ACC112 (cell line): ENCODE results near the gene NT5C2.

Experiments
- H2AFZ ChIP-seq: fragments of 200-600 bp; sonication (generic); one replicate; pipeline ENCODE4 v1.6.0; 2017; ENCODE audit warnings: antibody characterized with exemption, low read length; ENCODE audit not compliant: unreplicated experiment
- H3K27ac ChIP-seq: fragments of 200-600 bp; sonication (generic); 2 replicates; pipeline ENCODE4 v1.5.1; 2014; ENCODE audit warnings: low read depth, mild to moderate bottlenecking, antibody characterized with exemption, low read length, moderate library complexity
- H3K27me3 ChIP-seq: fragments of 200-600 bp; sonication (generic); 2 replicates; pipeline ENCODE4 v1.6.1; 2014; ENCODE audit warnings: mild to moderate bottlenecking, antibody characterized with exemption, low read length, moderate library complexity, mixed read lengths; ENCODE audit not compliant: insufficient read depth
- H3K36me3 ChIP-seq: fragments of 200-600 bp; sonication (generic); 2 replicates; pipeline ENCODE4 v1.6.1; 2016; ENCODE audit warnings: mild to moderate bottlenecking, antibody characterized with exemption, low read length, moderate library complexity, mixed read lengths; ENCODE audit not compliant: insufficient read depth
- H3K4me1 ChIP-seq: fragments of 200-600 bp; sonication (generic); one replicate; pipeline ENCODE4 v1.6.1; 2016; ENCODE audit warnings: low read length, mixed read lengths; ENCODE audit not compliant: insufficient read depth, unreplicated experiment, control insufficient read depth
- H3K4me3 ChIP-seq: fragments of 200-600 bp; sonication (generic); 2 replicates; pipeline ENCODE4 v1.5.1; 2014; ENCODE audit warnings: mild to moderate bottlenecking, low read depth, low read length
- H3K79me2 ChIP-seq: fragments of 200-600 bp; sonication (generic); one replicate; pipeline ENCODE4 v1.6.0; 2016; ENCODE audit warnings: low read length; ENCODE audit not compliant: control insufficient read depth, unreplicated experiment, insufficient read depth

NT5C2 gene

DNA sequence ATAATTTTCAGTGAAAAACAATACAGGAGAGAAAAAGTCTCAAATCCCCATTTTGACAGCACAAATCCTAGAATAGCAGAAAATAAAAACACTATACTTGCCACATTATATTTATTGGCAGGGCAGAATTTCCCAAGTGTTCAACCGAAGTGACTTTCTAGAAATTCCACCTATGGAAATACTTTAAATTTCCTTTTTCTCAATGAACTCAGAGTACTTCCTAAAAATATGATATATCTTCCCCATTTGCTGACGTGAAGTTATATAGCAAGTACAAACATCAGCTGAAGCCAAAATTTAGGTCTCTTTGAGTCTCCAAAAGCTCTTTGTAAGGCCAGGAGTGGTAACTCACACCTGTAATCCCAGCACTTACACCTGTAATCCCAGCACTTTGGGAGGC, 83.3 kb downstream of the NT5C2 start:
- Histone ChIP-seq H3K27me3 (no peaks in the 10 kb centered on the region), H3K27ac (no peak overlapping the region), H3K36me3 (peaks cover 10% of the 10 kb centered on the region), H2AFZ (no peak overlapping the region), H3K4me3 (no peak overlapping the region), H3K79me2 (peaks cover 12% of the 10 kb centered on the region), H3K4me1 (peaks cover 18% of the 10 kb centered on the region)

GRCh38 chr10:103106539-103106938, 86.5 kb downstream of the NT5C2 start:
- Histone ChIP-seq H2AFZ (no peak overlapping the region), H3K36me3 (peaks cover 17% of the 10 kb centered on the region), H3K4me1 (peaks cover 7% of the 10 kb centered on the region), H3K4me3 (no peak overlapping the region), H3K27me3 (no peaks in the 10 kb centered on the region), H3K79me2 (peaks cover 7% of the 10 kb centered on the region), H3K27ac (no peak overlapping the region)

GRCh38 chr10:103105462-103105861, 87.6 kb downstream of the NT5C2 start:
- Histone ChIP-seq H3K36me3 (peaks cover 18% of the 10 kb centered on the region), H3K27me3 (no peaks in the 10 kb centered on the region), H3K79me2 (peaks cover 5% of the 10 kb centered on the region), H2AFZ (no peak overlapping the region), H3K4me1 (no peaks in the 10 kb centered on the region), H3K4me3 (no peak overlapping the region), H3K27ac (no peak overlapping the region)

DNA sequence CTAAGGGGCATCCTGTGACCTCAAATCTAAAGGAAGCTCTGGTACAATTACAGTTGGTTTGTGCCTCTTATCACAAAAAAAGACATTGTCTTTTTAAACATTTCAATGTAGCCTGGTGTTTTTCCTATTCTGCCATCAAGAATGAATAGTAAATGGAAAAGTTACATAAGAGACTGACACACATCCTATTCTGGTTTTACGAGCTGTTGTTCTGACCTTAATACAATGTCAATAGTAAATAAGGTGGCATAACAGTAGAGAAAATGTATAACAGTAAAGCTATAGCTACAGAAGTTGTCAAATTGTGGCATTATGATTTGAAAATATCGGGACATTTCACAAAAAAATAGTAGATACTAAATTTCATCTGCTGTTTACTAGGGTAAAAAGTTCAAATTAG, 88.4 kb downstream of the NT5C2 start:
- Histone ChIP-seq H3K27ac (no peak overlapping the region), H3K4me1 (no peaks in the 10 kb centered on the region)

GRCh38 chr10:103103989-103104388, 89.1 kb downstream of the NT5C2 start:
- Histone ChIP-seq H2AFZ (no peak overlapping the region), H3K4me3 (no peak overlapping the region), H3K27me3 (no peaks in the 10 kb centered on the region), H3K27ac (no peak overlapping the region), H3K4me1 (no peaks in the 10 kb centered on the region), H3K79me2 (no peaks in the 10 kb centered on the region), H3K36me3 (peaks cover 28% of the 10 kb centered on the region)

More for the DNA sequence above, 88.4 kb downstream of the NT5C2 start:
- Histone ChIP-seq H3K4me3 (no peak overlapping the region), H3K79me2 (no peaks in the 10 kb centered on the region), H3K36me3 (peaks cover 26% of the 10 kb centered on the region), H3K27me3 (no peaks in the 10 kb centered on the region), H2AFZ (no peak overlapping the region)

DNA sequence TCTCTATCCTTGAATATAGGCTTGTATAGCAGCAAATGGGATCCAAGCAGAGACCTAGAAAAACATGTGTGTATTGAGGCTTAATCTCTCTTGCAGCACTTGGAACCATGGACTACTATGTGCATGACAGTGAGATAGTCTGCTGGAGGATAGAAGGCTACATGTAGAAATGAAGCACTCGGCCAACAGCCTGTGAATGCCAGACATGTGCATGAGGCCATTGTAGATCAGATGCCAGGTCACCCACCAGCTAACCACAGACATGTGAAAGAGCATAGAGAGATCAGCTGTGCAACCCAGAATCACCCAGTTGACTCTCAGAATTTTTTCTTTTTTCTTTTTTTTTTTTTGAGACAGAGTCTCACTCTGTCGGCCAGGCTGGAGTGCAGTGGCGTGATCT, 90.9 kb downstream of the NT5C2 start:
- peaks cover 44% of the 10 kb centered on the region for H3K36me3 ChIP-seq
- no peak overlapping the region for H3K4me3 ChIP-seq
- no peaks in the 10 kb centered on the region for H3K27me3 ChIP-seq
- no peaks in the 10 kb centered on the region for H3K4me1 ChIP-seq
- no peak overlapping the region for H2AFZ ChIP-seq
- H3K27ac ChIP-seq, result no peak overlapping the region
- H3K79me2 ChIP-seq, result no peaks in the 10 kb centered on the region

DNA sequence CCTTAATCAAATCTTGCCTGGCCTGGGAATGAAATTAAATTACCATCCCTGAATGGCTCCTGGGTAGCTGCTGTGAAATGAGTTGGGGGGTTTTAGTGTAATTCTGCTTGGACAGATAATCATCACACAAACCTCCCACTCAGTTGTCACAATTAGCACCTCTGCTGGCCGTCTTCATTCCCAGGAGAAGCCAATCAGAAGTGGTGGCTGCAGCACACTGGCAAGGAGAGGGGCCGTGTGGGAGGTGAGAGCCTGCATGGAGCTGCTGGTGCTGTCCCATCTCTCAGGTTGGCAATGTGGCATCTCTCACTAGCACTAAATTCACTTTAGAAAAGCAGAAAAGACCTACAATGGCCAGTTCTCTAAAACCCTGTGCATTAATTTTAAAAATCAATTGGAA, 92.5 kb downstream of the NT5C2 start:
- Histone ChIP-seq H3K4me3 (no peak overlapping the region), H3K36me3 (peaks cover 43% of the 10 kb centered on the region), H3K27me3 (no peaks in the 10 kb centered on the region), H3K4me1 (no peaks in the 10 kb centered on the region), H3K27ac (no peak overlapping the region), H2AFZ (no peak overlapping the region), H3K79me2 (no peaks in the 10 kb centered on the region)

DNA sequence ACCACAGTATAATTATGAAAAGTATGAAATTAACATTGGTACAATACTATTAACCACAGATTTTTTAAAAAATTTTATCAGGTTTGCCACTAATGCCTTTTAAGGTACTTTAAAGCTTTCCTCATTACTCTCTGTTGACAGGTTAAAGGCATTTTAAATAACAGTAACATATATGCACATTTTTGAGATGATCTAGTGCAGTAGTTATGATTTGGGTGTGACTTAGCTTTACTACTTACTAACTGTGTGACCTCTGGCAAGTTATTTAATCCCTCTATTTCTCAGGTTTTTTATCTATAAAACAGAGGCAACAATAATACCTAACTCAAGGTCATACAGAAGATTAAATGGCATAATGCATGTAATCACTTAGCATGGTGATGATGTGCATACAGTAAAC, 94.8 kb downstream of the NT5C2 start:
- H3K36me3 ChIP-seq, result peaks cover 44% of the 10 kb centered on the region
- H3K79me2 ChIP-seq, result no peaks in the 10 kb centered on the region

GRCh38 chr10:103096130-103096529, 96.9 kb downstream of the NT5C2 start:
- no peak overlapping the region for H2AFZ ChIP-seq
- H3K27me3 ChIP-seq, result no peaks in the 10 kb centered on the region
- no peak overlapping the region for H3K27ac ChIP-seq
- H3K4me1 ChIP-seq, result no peaks in the 10 kb centered on the region
- H3K79me2 ChIP-seq, result no peaks in the 10 kb centered on the region
- no peak overlapping the region for H3K4me3 ChIP-seq
- H3K36me3 ChIP-seq, result peaks cover 61% of the 10 kb centered on the region

More for the DNA sequence above, 94.8 kb downstream of the NT5C2 start:
- Histone ChIP-seq H2AFZ (no peak overlapping the region), H3K27ac (no peak overlapping the region), H3K27me3 (no peaks in the 10 kb centered on the region), H3K4me1 (no peaks in the 10 kb centered on the region), H3K4me3 (no peak overlapping the region)

GRCh38 chr10:103095005-103095404, 98.1 kb downstream of the NT5C2 start:
- no peak overlapping the region for H3K4me3 ChIP-seq
- H2AFZ ChIP-seq, result no peak overlapping the region
- H3K27ac ChIP-seq, result no peak overlapping the region
- H3K4me1 ChIP-seq, result no peaks in the 10 kb centered on the region
- no peaks in the 10 kb centered on the region for H3K79me2 ChIP-seq
- H3K27me3 ChIP-seq, result no peaks in the 10 kb centered on the region
- H3K36me3 ChIP-seq, result peaks cover 63% of the 10 kb centered on the region

- Histone ChIP-seq H3K4me3 (no peak overlapping the region), H3K27ac (no peak overlapping the region), H2AFZ (no peak overlapping the region), H3K36me3 (peaks cover 59% of the 10 kb centered on the region), H3K4me1 (no peaks in the 10 kb centered on the region), H3K27me3 (no peaks in the 10 kb centered on the region), H3K79me2 (no peaks in the 10 kb centered on the region)
Measured at GRCh38 chr10:103090911-103091310, 102.2 kb downstream of the NT5C2 start.
